Fibroblast of skin of right quadriceps (primary cell): ENCODE measurements around the gene IL1RAPL1.
A peak's percentile ranks its signal among the peaks of the same experiment; 100 is the strongest.

Experiments
- DNase-seq: peaks from one replicate; pipeline ENCODE4 v3.0.0-alpha.2; 2013

Gene IL1RAPL1

GRCh38 chrX:28586981-28587551 lies at the start of gene IL1RAPL1:
Gene IL1RAPL1, plus strand, starts transcription at chrX:28587446.
- DNase-seq = peak; percentile 62

- DNase-seq = no peak
Measured at GRCh38 chrX:28542791-28543190, 44.5 kb upstream of the IL1RAPL1 start.

- no peak for DNase-seq
Measured at GRCh38 chrX:28549838-28550237, 37.4 kb upstream of the IL1RAPL1 start.

GRCh38 chrX:28550331-28550872 lies 36.8 kb upstream of the IL1RAPL1 start:
- DNase-seq = no peak

GRCh38 chrX:28552322-28552721 lies 34.9 kb upstream of the IL1RAPL1 start:
- DNase-seq = peak; percentile 0

GRCh38 chrX:28552882-28553829 lies 34.1 kb upstream of the IL1RAPL1 start:
- DNase-seq = no peak

GRCh38 chrX:28576117-28576516 lies 11.1 kb upstream of the IL1RAPL1 start:
- DNase-seq = no peak

- no peak for DNase-seq
Measured at GRCh38 chrX:28581522-28581921, 5.7 kb upstream of the IL1RAPL1 start.

GRCh38 chrX:28582511-28582910 lies 4.7 kb upstream of the IL1RAPL1 start:
- DNase-seq = no peak

- DNase-seq = no peak
Measured at GRCh38 chrX:28584025-28584424, 3.2 kb upstream of the IL1RAPL1 start.

GRCh38 chrX:28585767-28586166 lies 1.5 kb upstream of the IL1RAPL1 start:
- DNase-seq = no peak

GRCh38 chrX:28586286-28586685 lies 960 bp upstream of the IL1RAPL1 start:
- peak; percentile 15 for DNase-seq

GRCh38 chrX:28589046-28589445 lies 1.8 kb downstream of the IL1RAPL1 start:
- no peak for DNase-seq

- DNase-seq = peak; percentile 8
Measured at GRCh38 chrX:28590396-28590795, 3.1 kb downstream of the IL1RAPL1 start.

- DNase-seq = no peak
Measured at GRCh38 chrX:28591542-28591941, 4.3 kb downstream of the IL1RAPL1 start.

GRCh38 chrX:28595346-28595745 lies 8.1 kb downstream of the IL1RAPL1 start:
- DNase-seq = no peak

- DNase-seq = peak; percentile 18
Measured at GRCh38 chrX:28599957-28600356, 12.7 kb downstream of the IL1RAPL1 start.

GRCh38 chrX:28609003-28609402 lies 21.8 kb downstream of the IL1RAPL1 start:
- no peak for DNase-seq

- DNase-seq = no peak
Measured at GRCh38 chrX:28609917-28610613, 22.8 kb downstream of the IL1RAPL1 start.

GRCh38 chrX:28610746-28611145 lies 23.5 kb downstream of the IL1RAPL1 start:
- no peak for DNase-seq

GRCh38 chrX:28613558-28613957 lies 26.3 kb downstream of the IL1RAPL1 start:
- DNase-seq = no peak

GRCh38 chrX:28625223-28625622 lies 38.0 kb downstream of the IL1RAPL1 start:
- no peak for DNase-seq

- no peak for DNase-seq
Measured at GRCh38 chrX:28626515-28626914, 39.3 kb downstream of the IL1RAPL1 start.
